HepG2 (cell line): ENCODE results near the gene DAAM1. TPM values are rescaled to one million over a fixed set of nuclear protein-coding genes. Genes with fewer than 3 reads are reported as not detected.
A peak's percentile ranks its signal among the peaks of the same experiment; 100 is the strongest.

ENCODE experiments used
- ADNP ChIP-seq: sonication (generic); formaldehyde crosslinking; IDR thresholded peaks from 2 replicates; pipeline ENCODE4 v1.4.0; 2020; ENCODE audit warnings: missing genetic modification reagents
- BCL3 ChIP-seq: sonication (generic); formaldehyde crosslinking; IDR thresholded peaks from 2 replicates; pipeline ENCODE4 v1.5.1; 2020; ENCODE audit warnings: mild to moderate bottlenecking, missing genetic modification reagents, moderate library complexity
- DMAP1 ChIP-seq: IDR thresholded peaks from 2 replicates; pipeline ENCODE4 v1.6.1; 2016
- FOXM1 ChIP-seq: sonication (generic); formaldehyde crosslinking; IDR thresholded peaks from 2 replicates; pipeline ENCODE4 v1.5.0; 2020; ENCODE audit warnings: missing genetic modification reagents
- GPN1 ChIP-seq: sonication (generic); formaldehyde crosslinking; IDR thresholded peaks from 2 replicates; pipeline ENCODE4 v1.5.1; 2020; ENCODE audit warnings: missing genetic modification reagents, borderline replicate concordance
- HBP1 ChIP-seq: IDR thresholded peaks from 2 replicates; pipeline ENCODE4 v1.6.1; 2016; ENCODE audit warnings: low read depth, control low read depth
- HMG20B ChIP-seq: conservative IDR thresholded peaks from 2 replicates; pipeline ENCODE4 v1.6.1; 2016; ENCODE audit warnings: missing genetic modification reagents, missing compliant biosample characterization
- HMGA1 ChIP-seq: sonication (generic); formaldehyde crosslinking; conservative IDR thresholded peaks from 2 replicates; pipeline ENCODE4 v1.4.0; 2020; ENCODE audit warnings: missing genetic modification reagents
- HNRNPL ChIP-seq: fragments of 200-400 bp; formaldehyde crosslinking; IDR thresholded peaks from 2 replicates; pipeline ENCODE4 v1.6.1; 2017; ENCODE audit warnings: mild to moderate bottlenecking, low read depth, low read length
- ISL2 ChIP-seq: sonication (generic); formaldehyde crosslinking; IDR thresholded peaks from 2 replicates; pipeline ENCODE4 v1.5.0; 2020; ENCODE audit warnings: missing genetic modification reagents
- ISX ChIP-seq: sonication (generic); formaldehyde crosslinking; conservative IDR thresholded peaks from 2 replicates; pipeline ENCODE4 v1.5.0; 2020; ENCODE audit warnings: missing genetic modification reagents
- KAT8 ChIP-seq: IDR thresholded peaks from 2 replicates; pipeline ENCODE4 v1.6.1; 2016; ENCODE audit warnings: missing genetic modification reagents, missing compliant biosample characterization
- NPAS2 ChIP-seq: sonication (generic); formaldehyde crosslinking; IDR thresholded peaks from 2 replicates; pipeline ENCODE4 v1.8.0; 2022; ENCODE audit warnings: mild to moderate bottlenecking, missing genetic modification reagents, borderline replicate concordance
- ONECUT2 ChIP-seq: sonication (generic); formaldehyde crosslinking; IDR thresholded peaks from 2 replicates; pipeline ENCODE4 v1.4.0; 2020; ENCODE audit warnings: missing genetic modification reagents
- PTBP1 ChIP-seq: fragments of 200-400 bp; formaldehyde crosslinking; IDR thresholded peaks from 2 replicates; pipeline ENCODE4 v1.6.1; 2018; ENCODE audit warnings: low read length, low read depth; ENCODE audit not compliant: poor library complexity, severe bottlenecking
- SNAI1 ChIP-seq: sonication (generic); formaldehyde crosslinking; IDR thresholded peaks from 2 replicates; pipeline ENCODE4 v1.5.0; 2020; ENCODE audit warnings: mild to moderate bottlenecking, missing genetic modification reagents, borderline replicate concordance
- TOE1 ChIP-seq: sonication (generic); formaldehyde crosslinking; IDR thresholded peaks from 2 replicates; pipeline ENCODE4 v1.4.0; 2020; ENCODE audit warnings: mild to moderate bottlenecking, missing genetic modification reagents
- TP53 ChIP-seq: sonication (generic); formaldehyde crosslinking; conservative IDR thresholded peaks from 2 replicates; pipeline ENCODE4 v1.4.0; 2020; ENCODE audit warnings: missing genetic modification reagents
- YEATS4 ChIP-seq: sonication (generic); formaldehyde crosslinking; IDR thresholded peaks from 2 replicates; pipeline ENCODE4 v1.4.0; 2020; ENCODE audit warnings: missing genetic modification reagents, borderline replicate concordance
- ZFAT ChIP-seq: sonication (generic); formaldehyde crosslinking; conservative IDR thresholded peaks from 2 replicates; pipeline ENCODE4 v1.8.1; 2023; ENCODE audit warnings: missing genetic modification reagents, inconsistent platforms
- ZFP90 ChIP-seq: sonication (generic); formaldehyde crosslinking; IDR thresholded peaks from 2 replicates; pipeline ENCODE4 v1.8.0; 2022; ENCODE audit warnings: missing genetic modification reagents, mild to moderate bottlenecking, inconsistent platforms, borderline replicate concordance
- ZMYM3 ChIP-seq: sonication (generic); formaldehyde crosslinking; IDR thresholded peaks from 2 replicates; pipeline ENCODE4 v1.5.1; 2020; ENCODE audit warnings: mild to moderate bottlenecking, missing genetic modification reagents
- ZNF10 ChIP-seq: sonication (generic); formaldehyde crosslinking; IDR thresholded peaks from 2 replicates; pipeline ENCODE4 v1.4.0; 2020; ENCODE audit warnings: mild to moderate bottlenecking, low read depth, missing genetic modification reagents, borderline replicate concordance
- ZNF256 ChIP-seq: sonication (generic); formaldehyde crosslinking; conservative IDR thresholded peaks from 2 replicates; pipeline ENCODE4 v1.4.0; 2020; ENCODE audit warnings: missing genetic modification reagents
- ZNF260 ChIP-seq: sonication (generic); formaldehyde crosslinking; IDR thresholded peaks from 2 replicates; pipeline ENCODE4 v1.4.0; 2020; ENCODE audit warnings: missing genetic modification reagents, low read depth, mild to moderate bottlenecking, borderline replicate concordance
- ZNF430 ChIP-seq: sonication (generic); formaldehyde crosslinking; IDR thresholded peaks from 2 replicates; pipeline ENCODE4 v1.9.0; 2021; ENCODE audit warnings: mild to moderate bottlenecking, missing genetic modification reagents
- ZNF44 ChIP-seq: sonication (generic); formaldehyde crosslinking; IDR thresholded peaks from 2 replicates; pipeline ENCODE4 v1.5.1; 2020; ENCODE audit warnings: mild to moderate bottlenecking, missing genetic modification reagents
- ZNF446 ChIP-seq: sonication (generic); formaldehyde crosslinking; IDR thresholded peaks from 2 replicates; pipeline ENCODE4 v1.5.0; 2020; ENCODE audit warnings: mild to moderate bottlenecking, missing genetic modification reagents
- ZNF468 ChIP-seq: sonication (generic); formaldehyde crosslinking; IDR thresholded peaks from 2 replicates; pipeline ENCODE4 v1.8.0; 2022; ENCODE audit warnings: mild to moderate bottlenecking, moderate library complexity, missing genetic modification reagents
- ZNF768 ChIP-seq: sonication (generic); formaldehyde crosslinking; IDR thresholded peaks from 2 replicates; pipeline ENCODE4 v1.4.0; 2020; ENCODE audit warnings: missing genetic modification reagents
- ZNF883 ChIP-seq: sonication (generic); formaldehyde crosslinking; IDR thresholded peaks from 2 replicates; pipeline ENCODE4 v1.5.1; 2020; ENCODE audit warnings: mild to moderate bottlenecking, missing genetic modification reagents; ENCODE audit errors: not compliant biosample characterization
- ZSCAN29 ChIP-seq: sonication (generic); formaldehyde crosslinking; conservative IDR thresholded peaks from 2 replicates; pipeline ENCODE4 v1.4.0; 2020; ENCODE audit warnings: mild to moderate bottlenecking, missing genetic modification reagents
- polyA plus RNA-seq, 8 experiments: library from polyadenylated mRNA; depleted of rRNA in 3 of 8; stranded (reverse) in 7 of 8; unstranded in 1 of 8; fragments of >200 nt; fragmentation: Illumina TruSeq in 4 of 8; extraction: Trizol in 4 of 8; gene quantifications; 2 replicates each; pipeline versions ENCODE4 v1.2.1 to v1.2.3, GENCODE V29; 2011 to 2016; ENCODE audit warnings: low read depth in 4 of 8, missing spikeins in 1 of 8, mixed read lengths in 1 of 8; ENCODE audit not compliant: insufficient read depth in 1 of 8
- total RNA-seq, 5 experiments: library from RNA; depleted of rRNA; stranded (reverse); fragments of >200 nt; fragmentation: Illumina TruSeq; extraction: Trizol; gene quantifications; 2 replicates each; pipeline ENCODE4 v1.2.3, GENCODE V29; 2016; ENCODE audit warnings: low read depth in 1 of 5

Gene DAAM1
- total and polyA plus RNA-seq, 2 of the 13 experiments (the other 11 are each of a cell fraction or from before 2014, with no cell fraction given), result 10.9 to 24.5 TPM

GRCh38 chr14:59297071-59297776 lies 108.8 kb downstream of the DAAM1 start (continued):
- TF ChIP-seq BCL3 (no peak), ZNF468 (CRISPR knock-in tag) (no peak), TP53 (CRISPR knock-in tag) (no peak), ZFP90 (CRISPR knock-in tag) (no peak), ZNF256 (CRISPR knock-in tag) (no peak), ZNF260 (CRISPR knock-in tag) (no peak), ONECUT2 (CRISPR knock-in tag) (no peak), ZNF883 (CRISPR knock-in tag) (no peak), HMG20B (CRISPR knock-in tag) (peak; percentile 68), HNRNPL (no peak), DMAP1 (CRISPR knock-in tag) (no peak), ZNF768 (CRISPR knock-in tag) (no peak), ISX (CRISPR knock-in tag) (no peak), HMGA1 (CRISPR knock-in tag) (no peak), ZNF430 (no peak), ADNP (CRISPR knock-in tag) (no peak), ZNF44 (CRISPR knock-in tag) (0 out of 2 replicates have a peak, but pooled peaks have one; percentile 58), PTBP1 (no peak), GPN1 (CRISPR knock-in tag) (no peak), ZFAT (CRISPR knock-in tag) (no peak), SNAI1 (CRISPR knock-in tag) (no peak), TOE1 (CRISPR knock-in tag) (no peak), NPAS2 (CRISPR knock-in tag) (no peak), ISL2 (CRISPR knock-in tag) (peak; percentile 30; the same call in 1 of the 2 replicates), ZNF10 (CRISPR knock-in tag) (no peak), HBP1 (CRISPR knock-in tag) (no peak), YEATS4 (CRISPR knock-in tag) (no peak), FOXM1 (no peak), KAT8 (CRISPR knock-in tag) (peak; percentile 43; the same call in 1 of the 2 replicates), ZNF446 (CRISPR knock-in tag) (no peak), ZMYM3 (no peak), ZSCAN29 (CRISPR knock-in tag) (no peak)
